HG03280 (cell line): Measurements from ENCODE around the gene ZNF8.

ENCODE experiments used
- ATAC-seq: cut with Tn5 transposase; IDR thresholded peaks from one replicate; pipeline ENCODE4 v1.9.1; 2021; ENCODE audit warnings: mild to moderate bottlenecking, moderate library complexity; ENCODE audit not compliant: unreplicated experiment

Gene ZNF8

GRCh38 chr19:58334691-58335249 lies 56.0 kb downstream of the ZNF8 start:
- no peak for ATAC-seq

- no peak for ATAC-seq
Observed at GRCh38 chr19:58335630-58336029, 56.9 kb downstream of the ZNF8 start.

- no peak for ATAC-seq
Observed at GRCh38 chr19:58336216-58336615, 57.5 kb downstream of the ZNF8 start.

GRCh38 chr19:58336820-58337219 lies 58.1 kb downstream of the ZNF8 start:
- no peak for ATAC-seq

GRCh38 chr19:58338336-58338735 lies 59.6 kb downstream of the ZNF8 start:
- no peak for ATAC-seq

- ATAC-seq = no peak
Observed at GRCh38 chr19:58338825-58339558, 60.2 kb downstream of the ZNF8 start.

GRCh38 chr19:58345558-58345957 lies 66.8 kb downstream of the ZNF8 start:
- ATAC-seq = no peak

GRCh38 chr19:58346961-58347929 lies 68.5 kb downstream of the ZNF8 start:
- ATAC-seq = peak; percentile 89

GRCh38 chr19:58348080-58348479 lies 69.3 kb downstream of the ZNF8 start:
- peak; percentile 6 for ATAC-seq

- no peak for ATAC-seq
Observed at GRCh38 chr19:58349590-58349989, 70.8 kb downstream of the ZNF8 start.

GRCh38 chr19:58350001-58350861 lies 71.5 kb downstream of the ZNF8 start:
- no peak for ATAC-seq

- ATAC-seq = no peak
Observed at GRCh38 chr19:58350871-58351557, 72.3 kb downstream of the ZNF8 start.

GRCh38 chr19:58351558-58351878 lies 72.8 kb downstream of the ZNF8 start:
- ATAC-seq = no peak

GRCh38 chr19:58351990-58352755 lies 73.4 kb downstream of the ZNF8 start:
- no peak for ATAC-seq
